OCI-LY7 (cell line): ENCODE measurements around the gene CNOT6L.

ENCODE experiments used
- EZH2phosphoT487 ChIP-seq: fragments of 200-600 bp; sonication (generic); IDR thresholded peaks from 2 replicates; pipeline ENCODE4 v1.6.1; 2018; ENCODE audit warnings: low read depth, borderline replicate concordance, mild to moderate bottlenecking, mixed run types, antibody characterized with exemption, low read length, moderate library complexity, mixed read lengths
- TF ChIP-seq, protein P1 (sequence below): fragments of 200-600 bp; sonication (generic); conservative IDR thresholded peaks from 2 replicates; pipeline ENCODE4 v1.5.1; 2014; ENCODE audit warnings: mild to moderate bottlenecking, antibody characterized with exemption, low read length, moderate library complexity, mixed read lengths

GRCh38 chr4:77783895-77784294, 35.3 kb downstream of the CNOT6L start:
- no peak for TF ChIP-seq EZH2phosphoT487
- TF ChIP-seq, protein P1, sequence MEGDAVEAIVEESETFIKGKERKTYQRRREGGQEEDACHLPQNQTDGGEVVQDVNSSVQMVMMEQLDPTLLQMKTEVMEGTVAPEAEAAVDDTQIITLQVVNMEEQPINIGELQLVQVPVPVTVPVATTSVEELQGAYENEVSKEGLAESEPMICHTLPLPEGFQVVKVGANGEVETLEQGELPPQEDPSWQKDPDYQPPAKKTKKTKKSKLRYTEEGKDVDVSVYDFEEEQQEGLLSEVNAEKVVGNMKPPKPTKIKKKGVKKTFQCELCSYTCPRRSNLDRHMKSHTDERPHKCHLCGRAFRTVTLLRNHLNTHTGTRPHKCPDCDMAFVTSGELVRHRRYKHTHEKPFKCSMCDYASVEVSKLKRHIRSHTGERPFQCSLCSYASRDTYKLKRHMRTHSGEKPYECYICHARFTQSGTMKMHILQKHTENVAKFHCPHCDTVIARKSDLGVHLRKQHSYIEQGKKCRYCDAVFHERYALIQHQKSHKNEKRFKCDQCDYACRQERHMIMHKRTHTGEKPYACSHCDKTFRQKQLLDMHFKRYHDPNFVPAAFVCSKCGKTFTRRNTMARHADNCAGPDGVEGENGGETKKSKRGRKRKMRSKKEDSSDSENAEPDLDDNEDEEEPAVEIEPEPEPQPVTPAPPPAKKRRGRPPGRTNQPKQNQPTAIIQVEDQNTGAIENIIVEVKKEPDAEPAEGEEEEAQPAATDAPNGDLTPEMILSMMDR, result no peak
